ENCODE results near the gene SESTD1. TPM values are rescaled to one million over a fixed set of nuclear protein-coding genes. Genes with fewer than 3 reads are reported as not detected.
A peak's percentile ranks its signal among the peaks of the same experiment; 100 is the strongest.
"Not testable (repeated sequence)": the region's sequence is repeated elsewhere in the genome, so short reads cannot be mapped to it uniquely, and the experiment has no call there.

The SESTD1 gene
- total RNA-seq, 1 donor from 2014 or later: 40.5 TPM

GRCh38 chr2:179081954-179082353 lies 182.7 kb downstream of the SESTD1 start:
- no peak for DNase-seq (ENCODE audit: missing footprints)
- no peak for ATAC-seq
- intact Hi-C loops (cut with DNase I): no loop called here

- no peak for ATAC-seq
- intact Hi-C loops (cut with DNase I): no loop called here
- no peak for DNase-seq (ENCODE audit: missing footprints)
Measured at GRCh38 chr2:179072527-179072926, 192.1 kb downstream of the SESTD1 start.

- intact Hi-C loops (cut with DNase I): no loop called here
- no peak for ATAC-seq
- DNase-seq (ENCODE audit: missing footprints): no peak
Measured at GRCh38 chr2:179071810-179072355, 192.7 kb downstream of the SESTD1 start.

DNA sequence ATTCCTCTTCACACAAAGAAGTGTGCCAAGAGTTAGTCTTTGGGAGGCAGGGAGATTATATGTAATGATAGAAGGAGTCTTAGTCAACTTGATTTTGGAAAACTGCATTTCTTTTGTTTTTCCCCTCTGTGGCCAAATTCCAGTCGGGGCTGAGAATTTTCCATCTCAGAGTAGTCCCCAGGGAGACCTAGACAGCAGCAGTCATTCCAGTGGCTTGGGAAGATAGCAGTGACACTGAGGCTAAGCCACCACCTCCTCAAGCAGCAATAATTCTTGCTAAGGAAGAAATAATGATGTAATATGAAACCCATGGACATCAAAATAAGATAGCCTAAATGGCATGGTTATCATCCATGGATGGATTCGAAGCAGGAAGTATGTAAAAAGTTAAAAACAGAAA lies 193.7 kb downstream of the SESTD1 start:
- no peak for DNase-seq (ENCODE audit: missing footprints)
- intact Hi-C loops (cut with DNase I): no loop called here

GRCh38 chr2:179069685-179070084 lies 194.9 kb downstream of the SESTD1 start:
- ATAC-seq: no peak
- intact Hi-C loops (cut with DNase I): no loop called here
- DNase-seq (ENCODE audit: missing footprints): no peak

More for the DNA sequence above, 193.7 kb downstream of the SESTD1 start:
- ATAC-seq: no peak

GRCh38 chr2:179068991-179069643 lies 195.5 kb downstream of the SESTD1 start:
- ATAC-seq (peak; percentile 52), DNase-seq (ENCODE audit: missing footprints) (no peak)
- intact Hi-C loops (cut with DNase I): no loop called here

GRCh38 chr2:179059026-179059700 lies 205.5 kb downstream of the SESTD1 start:
- no peak for DNase-seq (ENCODE audit: missing footprints)
- no peak for ATAC-seq
- intact Hi-C loops (cut with DNase I): no loop called here

GRCh38 chr2:179057737-179058136 lies 206.9 kb downstream of the SESTD1 start:
- DNase-seq (ENCODE audit: missing footprints) (no peak), ATAC-seq (no peak)
- intact Hi-C loops (cut with DNase I): no loop called here

GRCh38 chr2:179053568-179053967 lies 211.1 kb downstream of the SESTD1 start:
- ATAC-seq; DNase-seq (ENCODE audit: missing footprints); intact Hi-C loops (cut with DNase I): not testable (repeated sequence)

Other genes with a start within 250 kb of the SESTD1 start
- gene CCDC141, start 214.7 kb downstream of the SESTD1 start, total RNA-seq: 116 TPM